Neural progenitor cell (in vitro differentiated cells): ENCODE results near the gene ZDHHC22. TPM values are rescaled to one million over a fixed set of nuclear protein-coding genes. Genes with fewer than 3 reads are reported as not detected.

ENCODE experiments used
- DNase-seq: peaks from one replicate; pipeline ENCODE4 v3.0.0-alpha.2; 2016; ENCODE audit warnings: low spot score
- H2AFZ ChIP-seq: fragments of 200-600 bp; sonication (generic); replicated peaks from 2 replicates; pipeline ENCODE4 v1.6.1; 2016; ENCODE audit warnings: antibody characterized with exemption
- H3F3A ChIP-seq: fragments of 200-600 bp; sonication (generic); 2 replicates; pipeline ENCODE4 v1.6.1; 2016; ENCODE audit warnings: antibody characterized with exemption, low read depth
- H3K27ac ChIP-seq: fragments of 200-600 bp; sonication (generic); 2 replicates; pipeline ENCODE4 v1.5.1; 2016; ENCODE audit warnings: mild to moderate bottlenecking
- H3K27me3 ChIP-seq: fragments of 200-600 bp; sonication (generic); 2 replicates; pipeline ENCODE4 v1.6.1; 2016; ENCODE audit warnings: mild to moderate bottlenecking, moderate library complexity
- H3K36me3 ChIP-seq: fragments of 200-600 bp; sonication (generic); 2 replicates; pipeline ENCODE4 v1.5.1; 2016
- H3K4me1 ChIP-seq: fragments of 200-600 bp; sonication (generic); 2 replicates; pipeline ENCODE4 v1.6.1; 2016; ENCODE audit warnings: mixed run types
- H3K4me2 ChIP-seq: fragments of 200-600 bp; sonication (generic); 2 replicates; pipeline ENCODE4 v1.6.1; 2016
- H3K4me3 ChIP-seq: fragments of 200-600 bp; sonication (generic); 2 replicates; pipeline ENCODE4 v1.5.1; 2016
- H3K79me2 ChIP-seq: fragments of 200-600 bp; sonication (generic); 2 replicates; pipeline ENCODE4 v1.6.1; 2016; ENCODE audit warnings: low read depth
- H3K9ac ChIP-seq: fragments of 200-600 bp; sonication (generic); 2 replicates; pipeline ENCODE4 v1.6.1; 2016
- H3K9me3 ChIP-seq: fragments of 200-600 bp; sonication (generic); 2 replicates; pipeline ENCODE4 v1.5.1; 2016; ENCODE audit warnings: low read depth
- H4K20me1 ChIP-seq: fragments of 200-600 bp; sonication (generic); 2 replicates; pipeline ENCODE4 v1.6.1; 2016; ENCODE audit warnings: low read depth
- H3K27ac Mint-ChIP-seq: 3 replicates; pipeline ENCODE4 v1.8.0; 2021; ENCODE audit warnings: mixed read lengths
- H3K27me3 Mint-ChIP-seq: 2 replicates; pipeline ENCODE4 v1.8.0; 2022; ENCODE audit warnings: low read depth, mild to moderate bottlenecking, inconsistent platforms, moderate library complexity, mixed read lengths; ENCODE audit not compliant: insufficient read depth
- H3K36me3 Mint-ChIP-seq: 3 replicates; pipeline ENCODE4 v1.8.0; 2021; ENCODE audit warnings: mixed read lengths
- H3K4me1 Mint-ChIP-seq: 3 replicates; pipeline ENCODE4 v1.8.0; 2021; ENCODE audit warnings: mixed read lengths
- H3K4me3 Mint-ChIP-seq: 3 replicates; pipeline ENCODE4 v1.8.0; 2021; ENCODE audit warnings: mild to moderate bottlenecking, moderate library complexity, mixed read lengths
- H3K9me3 Mint-ChIP-seq: 3 replicates; pipeline ENCODE4 v1.8.0; 2020; ENCODE audit warnings: mixed read lengths
- EZH2 ChIP-seq: fragments of 200-600 bp; sonication (generic); IDR thresholded peaks from 2 replicates; pipeline ENCODE4 v1.6.1; 2017; ENCODE audit warnings: antibody characterized with exemption, mild to moderate bottlenecking, moderate library complexity
- EZH2phosphoT487 ChIP-seq: fragments of 200-600 bp; sonication (generic); IDR thresholded peaks from 2 replicates; pipeline ENCODE4 v1.6.1; 2017; ENCODE audit warnings: antibody characterized with exemption
- total RNA-seq: library from RNA; depleted of rRNA; stranded (reverse); fragments of >200 nt; gene quantifications from 2 replicates; pipeline ENCODE4 v1.2.3, GENCODE V29; 2015; ENCODE audit warnings: low replicate concordance
- TF ChIP-seq, protein P1 (sequence below): fragments of 200-600 bp; sonication (generic); IDR thresholded peaks from 2 replicates; pipeline ENCODE4 v1.5.1; 2017; ENCODE audit warnings: antibody characterized with exemption, mild to moderate bottlenecking

Gene ZDHHC22
- total RNA-seq, 1 donor from 2014 or later, result 0.07 TPM

DNA sequence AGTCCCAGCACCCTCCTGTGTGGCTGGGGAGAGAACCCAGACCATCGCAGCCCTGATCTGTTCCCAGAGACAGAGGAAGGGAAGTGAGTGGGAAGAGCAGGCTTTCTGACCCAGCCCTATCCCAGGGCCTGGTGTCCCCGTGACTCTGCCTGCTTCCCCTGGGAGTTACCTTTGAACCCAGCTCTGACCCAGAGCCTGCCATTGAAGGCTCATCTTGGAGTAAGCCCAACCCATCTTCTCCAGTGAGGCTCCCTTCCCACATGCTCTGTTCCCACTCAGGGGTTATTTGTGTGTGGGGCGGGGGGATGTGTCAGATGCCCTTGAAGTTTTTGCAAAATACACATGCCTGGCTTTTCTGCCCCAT lies 46.0 kb upstream of the ZDHHC22 start:
- H3K9me3 Mint-ChIP-seq, result no peaks in the 10 kb centered on the region
- TF ChIP-seq, protein P1, sequence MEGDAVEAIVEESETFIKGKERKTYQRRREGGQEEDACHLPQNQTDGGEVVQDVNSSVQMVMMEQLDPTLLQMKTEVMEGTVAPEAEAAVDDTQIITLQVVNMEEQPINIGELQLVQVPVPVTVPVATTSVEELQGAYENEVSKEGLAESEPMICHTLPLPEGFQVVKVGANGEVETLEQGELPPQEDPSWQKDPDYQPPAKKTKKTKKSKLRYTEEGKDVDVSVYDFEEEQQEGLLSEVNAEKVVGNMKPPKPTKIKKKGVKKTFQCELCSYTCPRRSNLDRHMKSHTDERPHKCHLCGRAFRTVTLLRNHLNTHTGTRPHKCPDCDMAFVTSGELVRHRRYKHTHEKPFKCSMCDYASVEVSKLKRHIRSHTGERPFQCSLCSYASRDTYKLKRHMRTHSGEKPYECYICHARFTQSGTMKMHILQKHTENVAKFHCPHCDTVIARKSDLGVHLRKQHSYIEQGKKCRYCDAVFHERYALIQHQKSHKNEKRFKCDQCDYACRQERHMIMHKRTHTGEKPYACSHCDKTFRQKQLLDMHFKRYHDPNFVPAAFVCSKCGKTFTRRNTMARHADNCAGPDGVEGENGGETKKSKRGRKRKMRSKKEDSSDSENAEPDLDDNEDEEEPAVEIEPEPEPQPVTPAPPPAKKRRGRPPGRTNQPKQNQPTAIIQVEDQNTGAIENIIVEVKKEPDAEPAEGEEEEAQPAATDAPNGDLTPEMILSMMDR, result no peak
- TF ChIP-seq EZH2phosphoT487, result no peak
- no peak for TF ChIP-seq EZH2
- H3K4me3 ChIP-seq, result no peak overlapping the region
- no peak overlapping the region for H3K9ac ChIP-seq
- H3K36me3 Mint-ChIP-seq, result no peaks in the 10 kb centered on the region
- H3K27ac Mint-ChIP-seq, result no peak overlapping the region
- peaks cover 5% of the 10 kb centered on the region for H3F3A ChIP-seq
- no peak for DNase-seq
- H4K20me1 ChIP-seq, result no peaks in the 10 kb centered on the region
- no peak overlapping the region for H3K27ac ChIP-seq
- peaks cover 5% of the 10 kb centered on the region for H3K27me3 ChIP-seq
- H3K4me2 ChIP-seq, result no peak overlapping the region
- H3K9me3 ChIP-seq, result no peaks in the 10 kb centered on the region
- H3K4me1 ChIP-seq, result peaks cover 7% of the 10 kb centered on the region
- H3K27me3 Mint-ChIP-seq, result no peaks in the 10 kb centered on the region
- H2AFZ ChIP-seq, result no peak overlapping the region
- peaks cover 12% of the 10 kb centered on the region for H3K4me1 Mint-ChIP-seq
- H3K4me3 Mint-ChIP-seq, result no peak overlapping the region
- H3K36me3 ChIP-seq, result no peaks in the 10 kb centered on the region
- no peaks in the 10 kb centered on the region for H3K79me2 ChIP-seq

DNA sequence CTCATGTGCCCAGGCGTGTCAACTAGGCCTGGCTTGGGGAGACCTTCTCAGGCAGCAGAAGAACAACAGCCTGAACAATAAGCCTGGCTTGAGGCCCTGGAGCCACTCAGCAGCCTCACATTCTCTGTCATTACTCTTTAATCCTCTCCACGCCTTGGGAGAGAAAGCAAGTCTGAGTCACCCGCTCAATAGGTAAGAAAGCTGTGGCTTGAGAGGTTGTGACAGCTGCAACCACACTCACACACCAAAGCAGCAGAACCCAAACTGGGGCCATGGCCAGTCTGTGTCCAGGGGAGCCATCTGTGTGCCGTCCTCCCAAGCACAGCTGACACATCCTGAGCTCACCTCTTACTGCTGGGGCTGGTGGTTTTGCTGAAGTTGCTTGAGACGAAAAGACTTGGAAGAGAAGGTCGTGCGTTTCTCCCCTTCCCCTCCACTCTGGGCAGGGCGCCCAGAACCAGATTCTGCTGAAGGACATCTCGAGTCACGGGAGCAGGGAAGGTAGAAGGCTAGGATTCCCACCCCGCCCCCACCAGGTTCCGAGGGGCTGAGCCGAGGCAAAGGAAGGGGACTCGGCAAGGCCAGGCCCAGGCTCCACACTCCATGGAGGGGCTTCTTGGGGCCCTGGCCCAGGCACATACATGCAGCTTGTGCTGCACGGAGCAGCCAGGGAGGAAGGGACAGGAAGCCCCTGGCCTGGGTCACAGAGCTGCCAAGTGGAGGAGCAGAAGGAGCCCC lies 45.5 kb upstream of the ZDHHC22 start:
- TF ChIP-seq EZH2phosphoT487, result no peak
- TF ChIP-seq EZH2, result no peak
- TF ChIP-seq, protein P1, result no peak
- H4K20me1 ChIP-seq, result no peaks in the 10 kb centered on the region
- H3K4me1 ChIP-seq, result peaks cover 11% of the 10 kb centered on the region
- Mint-ChIP-seq H3K4me3 (peak overlapping the region; percentile 30), H3K36me3 (no peaks in the 10 kb centered on the region), H3K27me3 (no peaks in the 10 kb centered on the region), H3K4me1 (peaks cover 14% of the 10 kb centered on the region), H3K27ac (peak overlapping the region; percentile 72), H3K9me3 (no peaks in the 10 kb centered on the region)
- peaks cover 5% of the 10 kb centered on the region for H3F3A ChIP-seq
- H3K79me2 ChIP-seq, result no peaks in the 10 kb centered on the region
- no peak overlapping the region for H3K4me3 ChIP-seq
- peak overlapping the region; percentile 35 for H3K4me2 ChIP-seq
- H3K9me3 ChIP-seq, result no peaks in the 10 kb centered on the region
- peak; percentile 64 for DNase-seq
- H3K27me3 ChIP-seq, result peaks cover 11% of the 10 kb centered on the region
- no peaks in the 10 kb centered on the region for H3K36me3 ChIP-seq
- H3K27ac ChIP-seq, result no peak overlapping the region
- H3K9ac ChIP-seq, result no peak overlapping the region
- peak overlapping the region; percentile 37 for H2AFZ ChIP-seq

DNA sequence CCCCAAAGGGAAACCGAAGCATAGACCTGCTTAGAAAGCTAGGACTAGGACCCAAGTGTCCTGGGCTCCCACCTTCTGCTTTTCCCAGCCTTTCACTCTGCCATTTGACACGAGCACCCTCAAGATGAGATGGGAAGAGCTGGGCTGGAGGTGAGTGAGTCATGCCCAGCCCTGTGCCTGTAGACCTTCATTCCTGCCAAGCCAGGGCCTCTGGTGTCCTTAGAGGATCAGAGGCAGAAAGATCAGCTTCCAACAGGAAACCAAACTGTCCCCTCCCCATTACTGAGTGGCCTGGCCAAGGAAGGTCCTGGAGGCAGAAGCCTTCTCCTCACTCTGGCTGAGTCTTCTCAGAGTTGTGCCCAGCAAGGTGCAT lies 43.5 kb upstream of the ZDHHC22 start:
- no peak overlapping the region for H3K4me3 Mint-ChIP-seq
- H3K4me1 Mint-ChIP-seq, result peaks cover 18% of the 10 kb centered on the region
- Histone ChIP-seq H3F3A (peaks cover 9% of the 10 kb centered on the region), H3K9ac (no peak overlapping the region), H3K79me2 (no peaks in the 10 kb centered on the region), H3K4me1 (peaks cover 16% of the 10 kb centered on the region), H2AFZ (no peak overlapping the region), H3K4me2 (no peak overlapping the region), H3K27ac (no peak overlapping the region), H4K20me1 (no peaks in the 10 kb centered on the region), H3K36me3 (no peaks in the 10 kb centered on the region), H3K27me3 (peaks cover 11% of the 10 kb centered on the region), H3K9me3 (no peaks in the 10 kb centered on the region), H3K4me3 (no peak overlapping the region)
- no peaks in the 10 kb centered on the region for H3K36me3 Mint-ChIP-seq
- H3K27me3 Mint-ChIP-seq, result peaks cover 4% of the 10 kb centered on the region
- no peak for DNase-seq
- H3K27ac Mint-ChIP-seq, result peak overlapping the region; percentile 53
- no peaks in the 10 kb centered on the region for H3K9me3 Mint-ChIP-seq
- TF ChIP-seq EZH2phosphoT487 (no peak), EZH2 (no peak)
- TF ChIP-seq, protein P1, result no peak
